Measurements from ENCODE around the gene BLVRA. TPM values are rescaled to one million over a fixed set of nuclear protein-coding genes. Genes with fewer than 3 reads are reported as not detected.

BLVRA gene
- total RNA-seq, 1 donor from 2014 or later: 63.4 TPM

- Mint-ChIP-seq H3K36me3 (ENCODE audit: unreplicated experiment) (peaks cover 15% of the 10 kb centered on the region), H3K9me3 (ENCODE audit: unreplicated experiment) (peaks cover 5% of the 10 kb centered on the region), H3K27me3 (ENCODE audit: unreplicated experiment) (peaks cover 2% of the 10 kb centered on the region), H3K27ac (ENCODE audit: unreplicated experiment) (no peak overlapping the region), H3K4me3 (ENCODE audit: unreplicated experiment) (no peak overlapping the region), H3K4me1 (ENCODE audit: low read depth, unreplicated experiment) (no peaks in the 10 kb centered on the region)
- TF ChIP-seq CTCF (IDR thresholded peaks at IDR 0.05; ENCODE audit: partially characterized antibody, unreplicated experiment): no peak
- no peak for DNase-seq
Measured at GRCh38 chr7:43785420-43785819, 26.9 kb downstream of the BLVRA start.

GRCh38 chr7:43787771-43788170 is 29.3 kb downstream of the BLVRA start:
- Mint-ChIP-seq H3K36me3 (ENCODE audit: unreplicated experiment) (peaks cover 5% of the 10 kb centered on the region), H3K27me3 (ENCODE audit: unreplicated experiment) (peaks cover 2% of the 10 kb centered on the region), H3K4me1 (ENCODE audit: low read depth, unreplicated experiment) (no peaks in the 10 kb centered on the region), H3K9me3 (ENCODE audit: unreplicated experiment) (no peaks in the 10 kb centered on the region), H3K27ac (ENCODE audit: unreplicated experiment) (no peak overlapping the region), H3K4me3 (ENCODE audit: unreplicated experiment) (no peak overlapping the region)
- DNase-seq: no peak
- no peak for TF ChIP-seq CTCF (IDR thresholded peaks at IDR 0.05; ENCODE audit: partially characterized antibody, unreplicated experiment)

GRCh38 chr7:43790006-43790405 is 31.5 kb downstream of the BLVRA start:
- Mint-ChIP-seq H3K27ac (ENCODE audit: unreplicated experiment) (no peak overlapping the region), H3K27me3 (ENCODE audit: unreplicated experiment) (no peaks in the 10 kb centered on the region), H3K9me3 (ENCODE audit: unreplicated experiment) (no peaks in the 10 kb centered on the region), H3K4me1 (ENCODE audit: low read depth, unreplicated experiment) (no peaks in the 10 kb centered on the region), H3K4me3 (ENCODE audit: unreplicated experiment) (no peak overlapping the region), H3K36me3 (ENCODE audit: unreplicated experiment) (peaks cover 5% of the 10 kb centered on the region)
- no peak for TF ChIP-seq CTCF (IDR thresholded peaks at IDR 0.05; ENCODE audit: partially characterized antibody, unreplicated experiment)
- no peak for DNase-seq

GRCh38 chr7:43790834-43791233 is 32.4 kb downstream of the BLVRA start:
- DNase-seq: no peak
- no peak overlapping the region for H3K4me3 Mint-ChIP-seq (ENCODE audit: unreplicated experiment)
- peaks cover 5% of the 10 kb centered on the region for H3K36me3 Mint-ChIP-seq (ENCODE audit: unreplicated experiment)
- H3K9me3 Mint-ChIP-seq (ENCODE audit: unreplicated experiment): no peaks in the 10 kb centered on the region
- H3K27me3 Mint-ChIP-seq (ENCODE audit: unreplicated experiment): no peaks in the 10 kb centered on the region
- TF ChIP-seq CTCF (IDR thresholded peaks at IDR 0.05; ENCODE audit: partially characterized antibody, unreplicated experiment): no peak
- no peaks in the 10 kb centered on the region for H3K4me1 Mint-ChIP-seq (ENCODE audit: low read depth, unreplicated experiment)
- H3K27ac Mint-ChIP-seq (ENCODE audit: unreplicated experiment): no peak overlapping the region

GRCh38 chr7:43791665-43792064 is 33.2 kb downstream of the BLVRA start:
- no peaks in the 10 kb centered on the region for H3K9me3 Mint-ChIP-seq (ENCODE audit: unreplicated experiment)
- no peak overlapping the region for H3K4me3 Mint-ChIP-seq (ENCODE audit: unreplicated experiment)
- no peaks in the 10 kb centered on the region for H3K4me1 Mint-ChIP-seq (ENCODE audit: low read depth, unreplicated experiment)
- no peak for DNase-seq
- no peak overlapping the region for H3K27ac Mint-ChIP-seq (ENCODE audit: unreplicated experiment)
- no peak for TF ChIP-seq CTCF (IDR thresholded peaks at IDR 0.05; ENCODE audit: partially characterized antibody, unreplicated experiment)
- H3K36me3 Mint-ChIP-seq (ENCODE audit: unreplicated experiment): peaks cover 5% of the 10 kb centered on the region
- H3K27me3 Mint-ChIP-seq (ENCODE audit: unreplicated experiment): no peaks in the 10 kb centered on the region
